T-helper 1 cell treated with Interleukin-12 subunit alpha and Interleukin-12 subunit beta and Interleukin-4 antibody, amounts not matched to agents 30 μg/mL and 1 μg/mL, for 36 hours (primary cell): ENCODE measurements around the gene OSM.
A peak's percentile ranks its signal among the peaks of the same experiment; 100 is the strongest.

Experiments used
- H3K27ac Mint-ChIP-seq: one replicate; pipeline ENCODE4 v1.8.0; 2021; ENCODE audit warnings: mild to moderate bottlenecking, mixed read lengths
- H3K27me3 Mint-ChIP-seq: one replicate; pipeline ENCODE4 v1.8.0; 2021; ENCODE audit warnings: low read depth, mixed read lengths
- H3K36me3 Mint-ChIP-seq: one replicate; pipeline ENCODE4 v1.8.0; 2021; ENCODE audit warnings: low read depth, mixed read lengths
- H3K4me1 Mint-ChIP-seq: one replicate; pipeline ENCODE4 v1.8.0; 2021; ENCODE audit warnings: low read depth, mixed read lengths
- H3K4me3 Mint-ChIP-seq: one replicate; pipeline ENCODE4 v1.8.0; 2021; ENCODE audit warnings: mild to moderate bottlenecking, moderate library complexity, mixed read lengths
- H3K9me3 Mint-ChIP-seq: one replicate; pipeline ENCODE4 v1.8.0; 2021; ENCODE audit warnings: mixed read lengths

Gene OSM

GRCh38 chr22:30292069-30292970 is 25.7 kb upstream of the OSM start:
- peaks cover 30% of the 10 kb centered on the region for H3K4me1 Mint-ChIP-seq
- no peak overlapping the region for H3K4me3 Mint-ChIP-seq
- peaks cover 22% of the 10 kb centered on the region for H3K36me3 Mint-ChIP-seq
- H3K9me3 Mint-ChIP-seq: no peaks in the 10 kb centered on the region
- no peaks in the 10 kb centered on the region for H3K27me3 Mint-ChIP-seq
- H3K27ac Mint-ChIP-seq: no peak overlapping the region

- Mint-ChIP-seq H3K4me3 (no peak overlapping the region), H3K27ac (peak overlapping the region; percentile 42), H3K9me3 (no peaks in the 10 kb centered on the region), H3K27me3 (no peaks in the 10 kb centered on the region), H3K36me3 (peaks cover 16% of the 10 kb centered on the region), H3K4me1 (peaks cover 26% of the 10 kb centered on the region)
Measured at GRCh38 chr22:30291058-30291892, 24.6 kb upstream of the OSM start.

GRCh38 chr22:30290342-30291057 is 23.8 kb upstream of the OSM start:
- Mint-ChIP-seq H3K27ac (peak overlapping the region; percentile 85), H3K27me3 (no peaks in the 10 kb centered on the region), H3K4me3 (peak overlapping the region; percentile 82), H3K4me1 (peaks cover 26% of the 10 kb centered on the region), H3K36me3 (peaks cover 16% of the 10 kb centered on the region), H3K9me3 (no peaks in the 10 kb centered on the region)

- no peaks in the 10 kb centered on the region for H3K27me3 Mint-ChIP-seq
- H3K36me3 Mint-ChIP-seq: peaks cover 17% of the 10 kb centered on the region
- H3K4me3 Mint-ChIP-seq: peak overlapping the region; percentile 82
- peak overlapping the region; percentile 85 for H3K27ac Mint-ChIP-seq
- peaks cover 30% of the 10 kb centered on the region for H3K4me1 Mint-ChIP-seq
- no peaks in the 10 kb centered on the region for H3K9me3 Mint-ChIP-seq
Measured at GRCh38 chr22:30289980-30290313, 23.3 kb upstream of the OSM start.

- Mint-ChIP-seq H3K4me3 (peak within 1 kb of the TSS; percentile 82), H3K27ac (peak within 1 kb of the TSS; percentile 85), H3K9me3 (no peaks in the 10 kb centered on the region), H3K4me1 (peaks cover 34% of the 10 kb centered on the region), H3K27me3 (no peaks in the 10 kb centered on the region), H3K36me3 (peaks cover 21% of the 10 kb centered on the region)
Measured at GRCh38 chr22:30289141-30289979, 22.7 kb upstream of the OSM start, which contains the start of gene CASTOR1. Gene CASTOR1 (minus strand): TSS chr22:30289505. CDS start chr22:30289497, 8 bp downstream.

- H3K36me3 Mint-ChIP-seq: peaks cover 15% of the 10 kb centered on the region
- H3K4me3 Mint-ChIP-seq: peak overlapping the region; percentile 82
- no peaks in the 10 kb centered on the region for H3K27me3 Mint-ChIP-seq
- peak overlapping the region; percentile 67 for H3K27ac Mint-ChIP-seq
- H3K9me3 Mint-ChIP-seq: no peaks in the 10 kb centered on the region
- H3K4me1 Mint-ChIP-seq: peaks cover 38% of the 10 kb centered on the region
Measured at GRCh38 chr22:30288419-30289140, 21.9 kb upstream of the OSM start.

GRCh38 chr22:30287648-30288418 is 21.2 kb upstream of the OSM start:
- peak overlapping the region; percentile 69 for H3K27ac Mint-ChIP-seq
- no peaks in the 10 kb centered on the region for H3K27me3 Mint-ChIP-seq
- peak overlapping the region; percentile 82 for H3K4me3 Mint-ChIP-seq
- peaks cover 45% of the 10 kb centered on the region for H3K4me1 Mint-ChIP-seq
- H3K9me3 Mint-ChIP-seq: no peaks in the 10 kb centered on the region
- peaks cover 11% of the 10 kb centered on the region for H3K36me3 Mint-ChIP-seq

- H3K27me3 Mint-ChIP-seq: no peaks in the 10 kb centered on the region
- no peak overlapping the region for H3K4me3 Mint-ChIP-seq
- H3K9me3 Mint-ChIP-seq: no peaks in the 10 kb centered on the region
- peaks cover 11% of the 10 kb centered on the region for H3K36me3 Mint-ChIP-seq
- H3K4me1 Mint-ChIP-seq: peaks cover 50% of the 10 kb centered on the region
- peak overlapping the region; percentile 52 for H3K27ac Mint-ChIP-seq
Measured at GRCh38 chr22:30286813-30287647, 20.4 kb upstream of the OSM start.

GRCh38 chr22:30286331-30286730 is 19.7 kb upstream of the OSM start:
- H3K4me3 Mint-ChIP-seq: no peak overlapping the region
- H3K27ac Mint-ChIP-seq: peak overlapping the region; percentile 52
- no peaks in the 10 kb centered on the region for H3K9me3 Mint-ChIP-seq
- no peaks in the 10 kb centered on the region for H3K27me3 Mint-ChIP-seq
- peaks cover 8% of the 10 kb centered on the region for H3K36me3 Mint-ChIP-seq
- peaks cover 51% of the 10 kb centered on the region for H3K4me1 Mint-ChIP-seq

GRCh38 chr22:30285846-30286200 is 19.2 kb upstream of the OSM start:
- Mint-ChIP-seq H3K36me3 (peaks cover 8% of the 10 kb centered on the region), H3K27ac (no peak overlapping the region), H3K9me3 (no peaks in the 10 kb centered on the region), H3K27me3 (no peaks in the 10 kb centered on the region), H3K4me1 (peaks cover 51% of the 10 kb centered on the region), H3K4me3 (no peak overlapping the region)

- Mint-ChIP-seq H3K4me1 (peaks cover 46% of the 10 kb centered on the region), H3K27ac (peak overlapping the region; percentile 79), H3K27me3 (no peaks in the 10 kb centered on the region), H3K36me3 (peaks cover 8% of the 10 kb centered on the region), H3K9me3 (no peaks in the 10 kb centered on the region), H3K4me3 (no peak overlapping the region)
Measured at GRCh38 chr22:30285176-30285845, 18.7 kb upstream of the OSM start.

GRCh38 chr22:30284666-30285065 is 18.0 kb upstream of the OSM start:
- Mint-ChIP-seq H3K27me3 (no peaks in the 10 kb centered on the region), H3K27ac (peak overlapping the region; percentile 79), H3K4me1 (peaks cover 42% of the 10 kb centered on the region), H3K4me3 (peak overlapping the region; percentile 26), H3K9me3 (no peaks in the 10 kb centered on the region), H3K36me3 (peaks cover 10% of the 10 kb centered on the region)
